GM08714 (cell line): ENCODE measurements around the gene STARD9.

Experiments used
- H3K4me3 ChIP-seq: fragments of 200-500 bp; sonication (Bioruptor generic); 2 replicates; pipeline ENCODE4 v1.5.1; 2014; ENCODE audit warnings: mild to moderate bottlenecking, low read length, inconsistent platforms
- ZNF274 ChIP-seq: IDR thresholded peaks from 2 replicates; pipeline ENCODE4 v1.6.1; 2012; ENCODE audit warnings: mild to moderate bottlenecking, low read depth, low read length

STARD9 gene

DNA sequence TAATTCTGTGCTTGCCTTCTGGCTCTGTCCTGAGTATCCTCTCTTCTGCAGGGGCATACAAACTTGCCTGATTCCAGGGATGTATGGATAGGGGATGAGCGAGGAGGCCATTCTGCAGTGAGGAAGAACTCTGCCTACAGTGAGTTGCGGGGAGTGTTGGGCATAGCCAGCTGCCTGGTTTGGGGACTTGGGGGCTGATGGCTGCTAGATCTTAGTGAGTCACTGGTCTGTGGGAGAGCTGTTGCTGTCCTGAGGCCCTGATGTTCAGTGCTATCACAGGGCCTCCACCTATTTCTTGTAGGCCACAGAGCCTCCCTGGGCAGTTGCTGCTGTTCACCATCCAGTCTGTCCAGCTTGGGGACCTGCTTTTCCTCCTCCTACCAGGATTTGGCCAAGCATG lies 141.2 kb downstream of the STARD9 start:
- TF ChIP-seq ZNF274, result no peak
- no peak overlapping the region for H3K4me3 ChIP-seq

DNA sequence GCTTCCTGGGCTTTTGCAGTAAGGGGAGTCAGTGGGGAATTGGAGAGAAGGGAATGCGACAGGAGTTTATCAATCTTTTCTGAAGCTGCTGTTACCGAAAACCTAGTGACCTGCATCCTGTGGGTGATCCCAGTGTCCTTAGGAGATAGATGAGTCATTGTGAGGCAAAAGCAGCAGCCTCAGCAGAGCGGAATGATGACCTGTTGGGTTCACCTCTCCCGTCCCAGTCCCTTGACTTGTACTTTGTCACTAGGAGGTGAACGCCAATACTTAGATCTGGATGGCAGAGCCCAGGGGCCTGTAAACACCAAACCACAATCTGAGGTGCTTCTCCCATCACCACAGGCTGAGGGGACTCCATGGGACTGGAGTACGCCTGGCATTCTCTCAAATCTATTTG lies 143.6 kb downstream of the STARD9 start:
- no peak overlapping the region for H3K4me3 ChIP-seq
- TF ChIP-seq ZNF274, result no peak

DNA sequence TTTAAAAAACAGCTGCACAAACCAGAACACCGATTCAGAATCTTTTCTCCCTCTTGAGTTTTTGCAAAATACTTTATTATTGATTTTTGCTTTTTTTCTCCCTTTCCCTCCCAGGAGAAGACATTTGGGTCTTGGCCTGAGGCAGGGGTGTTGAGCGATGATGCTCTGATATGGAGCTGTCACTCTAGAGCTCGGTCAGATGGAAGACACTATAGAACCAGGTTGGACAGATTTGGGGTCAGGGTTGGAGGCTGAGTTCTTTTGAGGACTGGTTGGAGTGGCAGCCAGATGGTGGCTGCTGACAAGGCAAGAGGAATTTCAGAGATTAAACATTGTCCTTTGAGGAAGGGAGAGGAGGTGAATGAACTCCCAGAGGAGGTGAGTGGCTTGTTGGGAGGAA lies 144.7 kb downstream of the STARD9 start:
- no peak for TF ChIP-seq ZNF274
- H3K4me3 ChIP-seq, result no peak overlapping the region

DNA sequence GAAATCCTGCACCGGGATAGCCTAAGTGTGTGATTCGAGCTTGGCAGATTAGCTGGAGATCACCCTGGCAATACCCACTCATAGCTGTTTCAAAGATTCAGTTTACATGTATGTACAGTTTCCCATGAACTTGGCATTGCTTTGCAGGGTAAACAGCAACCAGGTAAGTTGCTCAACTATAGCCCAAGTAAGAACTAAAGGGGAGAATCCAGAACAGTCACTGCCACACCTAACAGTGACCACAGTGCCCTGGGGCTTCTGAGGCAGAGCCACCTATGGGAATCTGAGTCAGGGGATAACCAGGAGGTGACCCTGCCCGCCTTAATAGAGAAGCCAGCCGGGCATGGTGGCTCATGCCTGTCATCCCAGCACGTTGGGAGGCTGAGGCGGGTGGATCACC lies 145.6 kb downstream of the STARD9 start:
- no peak for TF ChIP-seq ZNF274
- H3K4me3 ChIP-seq, result no peak overlapping the region

DNA sequence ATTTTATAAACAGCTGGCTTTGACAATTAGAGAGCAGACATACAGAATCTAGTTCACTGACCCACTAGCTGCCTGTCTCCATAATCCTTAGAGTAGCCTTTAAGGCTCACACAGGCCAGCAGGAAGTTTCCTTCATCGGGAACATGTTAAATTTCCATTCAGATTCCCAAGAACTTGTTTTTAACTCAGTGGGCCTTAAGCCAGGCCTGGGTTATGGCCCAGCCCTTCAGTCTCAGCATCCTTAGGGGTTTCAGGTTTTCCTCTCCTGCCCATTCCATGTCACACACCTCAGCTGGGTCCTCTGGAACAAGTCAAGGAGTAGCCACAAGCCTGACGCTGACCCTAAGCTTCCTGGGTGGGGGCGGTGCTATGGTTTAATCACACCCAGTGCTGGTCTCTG lies 146.5 kb downstream of the STARD9 start:
- H3K4me3 ChIP-seq, result no peak overlapping the region
- no peak for TF ChIP-seq ZNF274

DNA sequence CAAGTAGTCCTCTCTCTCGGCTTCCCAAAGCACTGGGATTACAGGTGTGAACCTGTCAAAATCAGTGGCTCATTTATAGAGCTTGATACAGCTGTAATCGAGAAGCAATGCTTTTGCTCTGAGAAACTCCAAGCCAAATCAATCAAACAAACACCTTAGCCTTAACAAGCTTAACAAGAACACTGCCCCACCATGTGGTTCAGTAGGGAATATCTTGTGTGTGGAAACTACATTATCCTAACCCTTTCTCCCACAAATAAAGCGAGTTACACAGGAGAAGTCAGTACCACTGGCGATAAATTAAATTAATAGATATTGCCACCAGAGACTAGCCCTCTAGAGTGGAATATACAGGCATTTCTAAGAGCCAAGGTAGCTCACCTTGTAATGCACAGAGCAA lies 147.7 kb downstream of the STARD9 start:
- no peak for TF ChIP-seq ZNF274
- no peak overlapping the region for H3K4me3 ChIP-seq

DNA sequence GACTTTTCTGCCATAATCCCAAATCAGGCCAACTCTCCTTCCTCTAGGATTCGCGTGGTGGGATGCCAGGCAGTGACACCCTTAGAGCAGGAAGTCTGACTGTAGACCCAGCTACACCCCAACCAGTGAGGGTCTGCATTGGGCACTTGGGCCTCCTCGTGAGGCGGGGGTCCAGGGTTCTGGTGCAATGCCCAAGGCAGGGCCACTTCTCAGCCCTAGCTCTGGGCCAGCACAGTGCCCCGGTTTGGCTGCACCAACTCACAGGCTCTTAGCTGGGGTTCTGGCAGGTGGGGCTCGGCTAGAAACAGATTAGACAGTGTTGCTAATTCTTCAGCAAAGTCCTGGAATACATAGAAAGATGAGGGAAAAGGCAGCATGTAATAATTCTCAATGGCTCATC lies 148.9 kb downstream of the STARD9 start:
- no peak for TF ChIP-seq ZNF274
- H3K4me3 ChIP-seq, result no peak overlapping the region

DNA sequence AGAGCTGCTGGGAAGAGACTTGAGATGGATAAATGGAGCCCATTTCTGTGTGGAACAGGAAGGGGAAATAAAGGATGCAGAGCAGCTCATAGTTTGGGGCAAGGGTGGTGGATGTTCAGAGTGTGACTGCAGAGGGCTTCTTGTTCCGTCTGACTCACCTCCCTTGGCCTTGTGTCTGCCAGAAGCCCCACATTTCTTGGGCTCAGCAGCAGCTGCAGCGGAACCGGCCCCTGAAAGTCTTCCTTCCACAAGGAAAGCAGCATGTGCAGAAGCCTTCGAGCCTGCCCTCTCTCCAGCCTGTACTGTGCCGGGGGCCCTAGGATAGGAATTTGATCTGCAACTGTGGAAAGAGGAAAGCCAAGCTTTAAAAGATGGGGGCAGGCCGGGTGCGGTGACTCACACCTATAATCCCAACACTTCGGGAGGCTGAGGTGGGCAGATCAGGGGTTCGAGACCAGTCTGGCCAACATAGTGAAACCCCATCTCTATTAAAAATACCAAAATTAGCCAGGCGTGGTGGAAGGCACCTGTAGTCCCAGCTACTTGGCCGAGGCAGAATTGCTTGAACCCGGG lies 150.0 kb downstream of the STARD9 start:
- no peak for TF ChIP-seq ZNF274
- no peak overlapping the region for H3K4me3 ChIP-seq

DNA sequence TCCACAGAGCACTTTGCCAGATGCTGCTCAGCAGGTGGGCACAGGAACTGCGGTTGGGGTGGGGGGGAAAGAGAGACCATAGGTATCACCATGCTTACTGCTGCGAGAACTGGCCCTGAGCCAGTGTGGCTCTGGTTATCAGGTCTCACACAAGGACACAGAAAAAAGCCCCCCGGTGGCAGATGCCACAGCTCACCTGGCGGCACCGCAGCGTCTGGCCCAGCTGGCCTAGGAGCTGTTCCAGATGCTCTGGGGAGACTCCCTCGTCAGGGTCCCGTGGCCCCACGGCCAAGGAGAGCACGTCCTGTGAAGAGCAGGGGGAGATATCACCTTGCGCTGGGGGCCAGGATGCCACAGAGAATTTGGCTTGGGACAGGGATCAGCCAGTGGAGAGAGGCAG lies 150.7 kb downstream of the STARD9 start:
- no peak overlapping the region for H3K4me3 ChIP-seq
- TF ChIP-seq ZNF274, result no peak

DNA sequence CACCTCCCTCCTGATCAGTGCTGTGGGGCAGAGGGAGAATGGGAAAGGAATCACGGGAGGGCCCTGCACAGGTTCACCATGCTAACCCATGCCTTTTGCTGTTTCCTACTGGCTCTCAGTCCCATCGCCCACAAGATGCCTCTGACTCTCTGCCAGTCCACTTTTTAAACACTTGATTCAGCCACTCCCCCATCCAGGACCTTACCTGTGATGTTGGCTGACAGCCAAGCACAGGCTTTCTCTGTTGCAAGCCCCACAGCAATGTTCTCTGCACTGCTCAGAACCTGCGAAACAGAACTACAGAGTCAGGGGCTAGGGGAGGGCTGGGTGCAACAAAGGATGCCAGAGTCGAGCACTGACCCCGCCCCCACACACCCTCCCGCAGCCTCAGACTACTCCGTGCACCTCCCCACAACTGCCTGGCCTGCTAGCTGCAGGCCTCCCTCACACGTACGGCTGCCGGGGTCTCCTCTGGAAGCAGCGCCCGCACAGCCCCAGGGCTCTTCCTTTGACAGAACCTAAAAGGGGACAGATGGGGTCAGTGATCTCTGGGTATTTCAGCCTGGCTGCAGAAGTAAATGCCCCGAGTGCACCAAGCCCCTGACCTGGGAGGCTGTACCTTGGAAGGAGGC lies 152.5 kb downstream of the STARD9 start:
- H3K4me3 ChIP-seq, result no peak overlapping the region
- no peak for TF ChIP-seq ZNF274

DNA sequence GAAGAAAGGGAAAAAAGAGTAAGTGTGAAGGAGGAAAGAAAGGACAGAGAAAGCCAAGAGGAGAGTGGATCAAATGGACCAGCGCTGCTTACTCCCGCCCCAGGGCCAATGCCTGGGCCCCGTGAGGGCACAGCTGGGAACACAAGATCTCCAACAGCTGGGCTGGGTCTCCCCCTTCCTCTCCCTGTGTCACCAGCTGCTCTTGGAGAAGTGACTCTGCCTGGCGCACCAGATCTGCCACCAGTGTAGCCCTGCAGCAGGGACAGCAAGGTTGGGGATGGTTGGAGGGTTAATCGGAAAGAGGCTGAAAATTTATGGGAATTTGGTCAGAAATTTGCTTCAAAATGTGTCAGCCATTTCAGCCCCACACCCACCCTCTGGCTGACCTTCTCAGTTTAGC lies 153.2 kb downstream of the STARD9 start:
- no peak overlapping the region for H3K4me3 ChIP-seq

DNA sequence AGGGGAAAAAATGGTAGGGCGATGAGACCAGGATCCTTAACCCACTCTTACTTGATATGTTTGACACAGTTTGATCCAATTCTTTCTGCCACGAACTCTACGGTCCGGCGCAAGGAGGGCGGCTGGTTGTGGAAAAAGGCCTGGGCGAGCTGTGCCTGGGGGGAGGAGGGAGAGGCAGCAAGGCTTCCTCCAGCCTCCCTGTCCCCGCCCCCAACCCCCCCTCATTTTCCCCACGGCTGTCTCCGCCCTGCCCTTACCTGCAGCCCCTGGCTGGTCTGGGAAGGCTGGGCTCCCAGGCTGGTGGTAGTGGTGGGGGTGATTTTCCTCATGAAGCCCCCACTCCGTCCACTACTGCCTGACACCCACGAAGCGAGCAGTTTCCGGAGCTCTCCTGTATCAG lies 153.6 kb downstream of the STARD9 start:
- H3K4me3 ChIP-seq, result no peak overlapping the region
- TF ChIP-seq ZNF274, result no peak

More for the DNA sequence above, 153.2 kb downstream of the STARD9 start:
- no peak for TF ChIP-seq ZNF274

DNA sequence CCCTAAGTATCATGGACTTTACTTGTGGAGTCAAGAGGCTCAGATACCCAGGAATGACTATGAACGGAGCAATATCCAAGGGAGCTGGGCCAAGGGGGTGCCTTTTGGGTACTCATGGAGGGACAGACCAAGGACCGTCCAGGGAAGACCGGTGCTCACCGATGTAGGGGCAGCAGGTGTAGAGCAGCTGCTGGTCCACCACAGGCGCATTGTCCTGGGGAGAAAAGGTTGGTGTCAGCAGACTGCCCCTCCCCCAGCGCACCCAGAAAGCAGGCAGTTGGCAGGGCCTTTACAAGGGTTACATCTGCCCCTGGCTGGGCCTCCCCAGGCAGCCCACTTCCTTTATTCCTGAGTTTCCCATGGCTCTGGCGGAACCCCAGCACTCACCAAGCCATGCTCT lies 154.0 kb downstream of the STARD9 start:
- H3K4me3 ChIP-seq, result no peak overlapping the region
- TF ChIP-seq ZNF274, result no peak

DNA sequence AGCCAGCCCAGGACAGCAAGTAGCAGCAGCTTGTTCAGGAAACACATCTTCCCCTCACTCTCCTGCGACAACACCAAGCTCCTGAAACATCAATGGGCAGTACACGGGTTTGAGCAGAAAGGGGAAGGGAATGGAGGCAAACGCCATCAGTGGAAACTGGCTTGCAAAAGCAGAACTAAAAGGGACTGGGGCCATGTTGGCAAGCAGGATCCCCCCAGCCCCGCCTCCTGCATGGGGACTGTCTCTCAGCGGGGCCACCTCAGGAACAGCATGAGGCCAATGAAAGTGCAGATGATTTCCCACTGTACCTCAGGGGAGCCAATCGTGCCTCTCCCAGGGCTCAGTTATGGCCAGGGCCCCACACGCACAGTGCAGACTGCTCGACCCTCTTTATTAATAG lies 154.7 kb downstream of the STARD9 start:
- no peak overlapping the region for H3K4me3 ChIP-seq
- TF ChIP-seq ZNF274, result no peak

DNA sequence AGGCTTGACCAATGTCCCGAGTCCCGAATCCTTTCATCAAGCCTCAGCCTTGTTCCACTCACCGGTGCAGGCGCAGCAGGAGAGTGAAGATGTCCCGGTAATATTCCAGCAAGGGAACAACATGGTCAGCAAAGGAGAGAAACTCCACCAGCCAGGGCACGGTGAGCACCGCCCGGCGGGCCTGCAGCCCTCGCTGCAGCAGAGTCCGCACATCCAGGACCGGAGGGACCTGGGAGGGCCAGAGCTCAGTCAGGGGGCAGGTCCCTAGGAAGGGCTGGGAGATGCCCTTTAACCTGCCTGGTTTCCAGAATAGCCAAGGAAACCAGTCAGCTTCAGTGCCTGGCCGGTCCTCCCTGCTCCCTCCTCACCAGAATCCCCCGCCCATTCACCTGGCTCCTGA lies 155.1 kb downstream of the STARD9 start:
- no peak overlapping the region for H3K4me3 ChIP-seq
- no peak for TF ChIP-seq ZNF274

DNA sequence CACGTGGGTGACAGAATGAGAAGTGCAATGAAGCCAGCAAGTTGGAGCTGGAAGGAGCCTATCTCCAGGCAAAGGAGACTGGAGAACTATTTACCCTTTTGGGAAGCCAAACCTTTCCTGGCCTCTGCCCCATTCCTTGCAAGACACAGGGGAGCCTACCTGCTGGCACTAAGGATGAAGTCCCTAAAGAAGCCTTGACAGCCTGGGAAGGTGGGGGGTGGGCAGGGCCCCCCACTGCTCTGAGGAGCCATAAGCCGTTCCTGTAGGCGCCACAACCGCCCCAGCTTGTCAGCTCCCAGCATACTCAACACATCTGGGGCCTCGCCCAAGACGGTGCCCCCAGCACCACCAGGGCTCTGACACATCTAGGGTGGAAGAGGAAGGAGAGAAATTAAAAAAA lies 156.1 kb downstream of the STARD9 start:
- no peak overlapping the region for H3K4me3 ChIP-seq
- TF ChIP-seq ZNF274, result no peak
